HL-60/S4 treated with retinoic acid at 250 ng/mL for 4 days and 3 days (cell line): ENCODE measurements around the gene DAPK1.
"Not testable (repeated sequence)": the region's sequence is repeated elsewhere in the genome, so short reads cannot be mapped to it uniquely, and the experiment has no call there.

ENCODE experiments used
- in situ Hi-C: fragments of 300-500 bp; cut with MboI; formaldehyde crosslinking; loops from 2 replicates; pipeline ENCODE4 v1.7.0; 2022; ENCODE audit warnings: low sequenced_read_pairs

DAPK1 gene

GRCh38 chr9:87540444-87541105 lies 42.9 kb downstream of the DAPK1 start:
- in situ Hi-C loops, result no loop called here

- in situ Hi-C loops, result no loop called here
Measured at GRCh38 chr9:87541663-87542062, 44.0 kb downstream of the DAPK1 start.

GRCh38 chr9:87542141-87542540 lies 44.5 kb downstream of the DAPK1 start:
- in situ Hi-C loops, result no loop called here

- in situ Hi-C loops, result no loop called here
Measured at GRCh38 chr9:87543251-87543650, 45.6 kb downstream of the DAPK1 start.

GRCh38 chr9:87545858-87546257 lies 48.2 kb downstream of the DAPK1 start:
- in situ Hi-C loops, result no loop called here

GRCh38 chr9:87546704-87547103 lies 49.0 kb downstream of the DAPK1 start:
- in situ Hi-C loops, result no loop called here

- in situ Hi-C loops, result no loop called here
Measured at GRCh38 chr9:87547671-87548081, 50.0 kb downstream of the DAPK1 start.

- in situ Hi-C loops, result no loop called here
Measured at GRCh38 chr9:87548159-87548558, 50.5 kb downstream of the DAPK1 start.

- in situ Hi-C loops, result not testable (repeated sequence)
Measured at GRCh38 chr9:87549088-87549487, 51.4 kb downstream of the DAPK1 start.

- in situ Hi-C loops, result no loop called here
Measured at GRCh38 chr9:87549791-87550190, 52.1 kb downstream of the DAPK1 start.

- in situ Hi-C loops, result no loop called here
Measured at GRCh38 chr9:87550253-87550954, 52.7 kb downstream of the DAPK1 start.

GRCh38 chr9:87551772-87552217 lies 54.1 kb downstream of the DAPK1 start:
- in situ Hi-C loops, result no loop called here

GRCh38 chr9:87554171-87554910 lies 56.7 kb downstream of the DAPK1 start:
- in situ Hi-C loops, result no loop called here

GRCh38 chr9:87554976-87555375 lies 57.3 kb downstream of the DAPK1 start:
- in situ Hi-C loops, result no loop called here

GRCh38 chr9:87556039-87556438 lies 58.4 kb downstream of the DAPK1 start:
- in situ Hi-C loops, result no loop called here

GRCh38 chr9:87556821-87557220 lies 59.2 kb downstream of the DAPK1 start:
- in situ Hi-C loops, result no loop called here

- in situ Hi-C loops, result no loop called here
Measured at GRCh38 chr9:87557996-87558395, 60.3 kb downstream of the DAPK1 start.

GRCh38 chr9:87558606-87559190 lies 61.0 kb downstream of the DAPK1 start:
- in situ Hi-C loops, result no loop called here

GRCh38 chr9:87562062-87562461 lies 64.4 kb downstream of the DAPK1 start:
- in situ Hi-C loops, result no loop called here

GRCh38 chr9:87562530-87563170 lies 65.0 kb downstream of the DAPK1 start:
- in situ Hi-C loops, result no loop called here

- in situ Hi-C loops, result no loop called here
Measured at GRCh38 chr9:87564111-87564510, 66.4 kb downstream of the DAPK1 start.
